SK-N-SH treated with all-trans-retinoic acid at 6 μM for 48 hours (cell line): ENCODE measurements around the gene DGKI.

Source experiments
- ATAC-seq: fragments of 200-7000 bp; cut with Tn5 transposase; 3 replicates; pipeline ENCODE4 v1.9.1; 2020; ENCODE audit warnings: mild to moderate bottlenecking, moderate library complexity
- BACH2 ChIP-seq: fragments of 250-450 bp; sonication (Bioruptor Pico); IDR thresholded peaks from 2 replicates; pipeline ENCODE4 v1.9.0; 2021; ENCODE audit warnings: mild to moderate bottlenecking, borderline replicate concordance
- CSDC2 ChIP-seq: fragments of 250-450 bp; sonication (Bioruptor Pico); IDR thresholded peaks from 2 replicates; pipeline ENCODE4 v1.5.0; 2020; ENCODE audit warnings: mild to moderate bottlenecking, moderate library complexity
- ESRRG ChIP-seq: fragments of 250-450 bp; sonication (Bioruptor Pico); IDR thresholded peaks from 2 replicates; pipeline ENCODE4 v1.6.1; 2021; ENCODE audit warnings: mild to moderate bottlenecking
- GLIS3 ChIP-seq: fragments of 250-450 bp; sonication (Bioruptor Pico); IDR thresholded peaks from 2 replicates; pipeline ENCODE4 v1.5.0; 2020; ENCODE audit warnings: mild to moderate bottlenecking, moderate library complexity
- ISL1 ChIP-seq: fragments of 250-450 bp; sonication (Bioruptor Pico); IDR thresholded peaks from 2 replicates; pipeline ENCODE4 v2.1.2; 2022; ENCODE audit warnings: mild to moderate bottlenecking, moderate library complexity
- OSR1 ChIP-seq: fragments of 250-450 bp; sonication (Bioruptor Pico); IDR thresholded peaks from 2 replicates; pipeline ENCODE4 v1.8.0; 2022; ENCODE audit warnings: moderate library complexity, mild to moderate bottlenecking, inconsistent platforms
- PPARA ChIP-seq: fragments of 250-450 bp; sonication (Bioruptor Pico); IDR thresholded peaks from 2 replicates; pipeline ENCODE4 v1.5.0; 2020; ENCODE audit warnings: mild to moderate bottlenecking, borderline replicate concordance
- RARB ChIP-seq: fragments of 250-450 bp; sonication (Bioruptor Pico); IDR thresholded peaks from 2 replicates; pipeline ENCODE4 v1.8.0; 2021; ENCODE audit warnings: mild to moderate bottlenecking, moderate library complexity
- TCF4 ChIP-seq: fragments of 250-450 bp; sonication (Bioruptor Pico); IDR thresholded peaks from 2 replicates; pipeline ENCODE4 v1.8.0; 2021; ENCODE audit warnings: mild to moderate bottlenecking, moderate library complexity, borderline replicate concordance
- TOX ChIP-seq: fragments of 250-450 bp; sonication (Bioruptor Pico); IDR thresholded peaks from 2 replicates; pipeline ENCODE4 v1.8.0; 2021; ENCODE audit warnings: mild to moderate bottlenecking, moderate library complexity, borderline replicate concordance
- ZC3H10 ChIP-seq: fragments of 250-450 bp; sonication (Bioruptor Pico); IDR thresholded peaks from 2 replicates; pipeline ENCODE4 v1.5.1; 2021; ENCODE audit warnings: mild to moderate bottlenecking, moderate library complexity
- ZFP3 ChIP-seq: fragments of 250-450 bp; sonication (Bioruptor Pico); IDR thresholded peaks from 2 replicates; pipeline ENCODE4 v1.5.0; 2020; ENCODE audit warnings: mild to moderate bottlenecking, moderate library complexity
- ZFP30 ChIP-seq: fragments of 450-650 bp; formaldehyde crosslinking; IDR thresholded peaks from 2 replicates; pipeline ENCODE4 v1.5.0; 2022; ENCODE audit warnings: mild to moderate bottlenecking, moderate library complexity
- ZNF565 ChIP-seq: fragments of 450-650 bp; formaldehyde crosslinking; conservative IDR thresholded peaks from 2 replicates; pipeline ENCODE4 v1.5.0; 2020; ENCODE audit warnings: low read depth, mild to moderate bottlenecking, moderate library complexity
- ZNF70 ChIP-seq: fragments of 450-650 bp; formaldehyde crosslinking; IDR thresholded peaks from 2 replicates; pipeline ENCODE4 v1.5.0; 2020; ENCODE audit warnings: mild to moderate bottlenecking, moderate library complexity
- TF ChIP-seq, protein P1 (sequence below): fragments of 250-450 bp; sonication (Bioruptor Pico); IDR thresholded peaks from 2 replicates; pipeline ENCODE4 v1.5.1; 2020; ENCODE audit warnings: low read depth, mild to moderate bottlenecking, moderate library complexity
- TF ChIP-seq, protein P2 (sequence below): fragments of 250-450 bp; sonication (Bioruptor Pico); IDR thresholded peaks from 2 replicates; pipeline ENCODE4 v1.5.1; 2021; ENCODE audit warnings: mild to moderate bottlenecking, moderate library complexity
- TF ChIP-seq, protein P3 (sequence below): fragments of 250-450 bp; sonication (Bioruptor Pico); IDR thresholded peaks from 2 replicates; pipeline ENCODE4 v1.8.0; 2021; ENCODE audit warnings: low read depth, mild to moderate bottlenecking, moderate library complexity, borderline replicate concordance
- TF ChIP-seq, protein P4 (sequence below): fragments of 250-450 bp; sonication (Bioruptor Pico); IDR thresholded peaks from 2 replicates; pipeline ENCODE4 v1.8.0; 2020; ENCODE audit warnings: mild to moderate bottlenecking, moderate library complexity, borderline replicate concordance
- TF ChIP-seq, protein P5 (sequence below): fragments of 250-450 bp; sonication (Bioruptor Pico); IDR thresholded peaks from 2 replicates; pipeline ENCODE4 v1.5.0; 2020; ENCODE audit warnings: mild to moderate bottlenecking, moderate library complexity

Gene DGKI

DNA sequence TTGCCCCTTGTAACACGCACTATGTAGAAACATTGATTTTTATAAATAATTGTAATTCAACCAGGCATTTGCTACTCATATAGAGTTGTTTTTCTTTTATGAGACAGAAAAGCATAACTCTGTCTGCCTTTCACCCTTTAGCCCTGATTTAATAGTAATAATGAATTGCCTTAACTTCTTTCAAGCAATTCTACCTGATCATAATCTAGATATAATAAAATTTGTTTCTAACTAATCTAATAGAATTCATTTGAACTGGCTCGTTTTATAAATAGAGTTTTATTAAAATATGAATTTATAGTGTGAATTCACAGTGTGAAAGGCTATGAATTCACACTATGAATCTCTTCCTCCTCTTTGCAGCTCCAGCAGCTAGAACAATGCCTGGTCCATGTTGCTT, 319.1 kb downstream of the DGKI start:
- no peak for ATAC-seq

DNA sequence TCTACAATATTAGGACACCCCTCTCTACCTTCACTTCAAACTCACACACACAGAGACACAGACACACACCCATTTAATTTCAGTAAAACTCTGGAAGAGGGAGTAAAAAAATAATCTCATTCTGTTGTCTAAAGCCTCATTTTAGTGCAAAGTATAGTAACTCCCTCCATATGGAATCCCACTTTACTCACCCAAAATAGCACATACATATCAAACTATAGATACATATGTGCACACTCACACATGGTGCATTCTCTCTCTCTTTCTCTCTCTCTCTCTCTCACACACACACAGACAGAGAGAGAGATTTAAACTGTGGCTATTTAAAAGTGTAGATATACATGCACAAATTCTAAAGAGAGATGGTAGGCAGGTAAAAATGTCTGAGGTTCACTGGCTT, 323.6 kb downstream of the DGKI start:
- no peak for ATAC-seq
- TF ChIP-seq ZFP30 (CRISPR knock-in tag) (no peak), ZC3H10 (CRISPR knock-in tag) (no peak), TOX (no peak), PPARA (CRISPR knock-in tag) (no peak), TCF4 (no peak), ESRRG (CRISPR knock-in tag) (no peak), GLIS3 (no peak), ZNF565 (CRISPR knock-in tag) (no peak), ZFP3 (CRISPR knock-in tag) (no peak), ZNF70 (CRISPR knock-in tag) (no peak), BACH2 (no peak), OSR1 (no peak), CSDC2 (CRISPR knock-in tag) (no peak)
- TF ChIP-seq, protein P1, sequence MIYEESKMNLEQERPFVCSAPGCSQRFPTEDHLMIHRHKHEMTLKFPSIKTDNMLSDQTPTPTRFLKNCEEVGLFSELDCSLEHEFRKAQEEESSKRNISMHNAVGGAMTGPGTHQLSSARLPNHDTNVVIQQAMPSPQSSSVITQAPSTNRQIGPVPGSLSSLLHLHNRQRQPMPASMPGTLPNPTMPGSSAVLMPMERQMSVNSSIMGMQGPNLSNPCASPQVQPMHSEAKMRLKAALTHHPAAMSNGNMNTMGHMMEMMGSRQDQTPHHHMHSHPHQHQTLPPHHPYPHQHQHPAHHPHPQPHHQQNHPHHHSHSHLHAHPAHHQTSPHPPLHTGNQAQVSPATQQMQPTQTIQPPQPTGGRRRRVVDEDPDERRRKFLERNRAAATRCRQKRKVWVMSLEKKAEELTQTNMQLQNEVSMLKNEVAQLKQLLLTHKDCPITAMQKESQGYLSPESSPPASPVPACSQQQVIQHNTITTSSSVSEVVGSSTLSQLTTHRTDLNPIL (CRISPR knock-in tag): no peak
- TF ChIP-seq, protein P2, sequence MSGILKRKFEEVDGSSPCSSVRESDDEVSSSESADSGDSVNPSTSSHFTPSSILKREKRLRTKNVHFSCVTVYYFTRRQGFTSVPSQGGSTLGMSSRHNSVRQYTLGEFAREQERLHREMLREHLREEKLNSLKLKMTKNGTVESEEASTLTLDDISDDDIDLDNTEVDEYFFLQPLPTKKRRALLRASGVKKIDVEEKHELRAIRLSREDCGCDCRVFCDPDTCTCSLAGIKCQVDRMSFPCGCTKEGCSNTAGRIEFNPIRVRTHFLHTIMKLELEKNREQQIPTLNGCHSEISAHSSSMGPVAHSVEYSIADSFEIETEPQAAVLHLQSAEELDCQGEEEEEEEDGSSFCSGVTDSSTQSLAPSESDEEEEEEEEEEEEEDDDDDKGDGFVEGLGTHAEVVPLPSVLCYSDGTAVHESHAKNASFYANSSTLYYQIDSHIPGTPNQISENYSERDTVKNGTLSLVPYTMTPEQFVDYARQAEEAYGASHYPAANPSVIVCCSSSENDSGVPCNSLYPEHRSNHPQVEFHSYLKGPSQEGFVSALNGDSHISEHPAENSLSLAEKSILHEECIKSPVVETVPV (CRISPR knock-in tag): no peak
- TF ChIP-seq, protein P3, sequence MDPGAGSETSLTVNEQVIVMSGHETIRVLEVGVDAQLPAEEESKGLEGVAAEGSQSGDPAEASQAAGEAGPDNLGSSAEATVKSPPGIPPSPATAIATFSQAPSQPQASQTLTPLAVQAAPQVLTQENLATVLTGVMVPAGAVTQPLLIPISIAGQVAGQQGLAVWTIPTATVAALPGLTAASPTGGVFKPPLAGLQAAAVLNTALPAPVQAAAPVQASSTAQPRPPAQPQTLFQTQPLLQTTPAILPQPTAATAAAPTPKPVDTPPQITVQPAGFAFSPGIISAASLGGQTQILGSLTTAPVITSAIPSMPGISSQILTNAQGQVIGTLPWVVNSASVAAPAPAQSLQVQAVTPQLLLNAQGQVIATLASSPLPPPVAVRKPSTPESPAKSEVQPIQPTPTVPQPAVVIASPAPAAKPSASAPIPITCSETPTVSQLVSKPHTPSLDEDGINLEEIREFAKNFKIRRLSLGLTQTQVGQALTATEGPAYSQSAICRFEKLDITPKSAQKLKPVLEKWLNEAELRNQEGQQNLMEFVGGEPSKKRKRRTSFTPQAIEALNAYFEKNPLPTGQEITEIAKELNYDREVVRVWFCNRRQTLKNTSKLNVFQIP: no peak
- TF ChIP-seq, protein P4, sequence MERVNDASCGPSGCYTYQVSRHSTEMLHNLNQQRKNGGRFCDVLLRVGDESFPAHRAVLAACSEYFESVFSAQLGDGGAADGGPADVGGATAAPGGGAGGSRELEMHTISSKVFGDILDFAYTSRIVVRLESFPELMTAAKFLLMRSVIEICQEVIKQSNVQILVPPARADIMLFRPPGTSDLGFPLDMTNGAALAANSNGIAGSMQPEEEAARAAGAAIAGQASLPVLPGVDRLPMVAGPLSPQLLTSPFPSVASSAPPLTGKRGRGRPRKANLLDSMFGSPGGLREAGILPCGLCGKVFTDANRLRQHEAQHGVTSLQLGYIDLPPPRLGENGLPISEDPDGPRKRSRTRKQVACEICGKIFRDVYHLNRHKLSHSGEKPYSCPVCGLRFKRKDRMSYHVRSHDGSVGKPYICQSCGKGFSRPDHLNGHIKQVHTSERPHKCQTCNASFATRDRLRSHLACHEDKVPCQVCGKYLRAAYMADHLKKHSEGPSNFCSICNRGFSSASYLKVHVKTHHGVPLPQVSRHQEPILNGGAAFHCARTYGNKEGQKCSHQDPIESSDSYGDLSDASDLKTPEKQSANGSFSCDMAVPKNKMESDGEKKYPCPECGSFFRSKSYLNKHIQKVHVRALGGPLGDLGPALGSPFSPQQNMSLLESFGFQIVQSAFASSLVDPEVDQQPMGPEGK (CRISPR knock-in tag): no peak
- TF ChIP-seq, protein P5, sequence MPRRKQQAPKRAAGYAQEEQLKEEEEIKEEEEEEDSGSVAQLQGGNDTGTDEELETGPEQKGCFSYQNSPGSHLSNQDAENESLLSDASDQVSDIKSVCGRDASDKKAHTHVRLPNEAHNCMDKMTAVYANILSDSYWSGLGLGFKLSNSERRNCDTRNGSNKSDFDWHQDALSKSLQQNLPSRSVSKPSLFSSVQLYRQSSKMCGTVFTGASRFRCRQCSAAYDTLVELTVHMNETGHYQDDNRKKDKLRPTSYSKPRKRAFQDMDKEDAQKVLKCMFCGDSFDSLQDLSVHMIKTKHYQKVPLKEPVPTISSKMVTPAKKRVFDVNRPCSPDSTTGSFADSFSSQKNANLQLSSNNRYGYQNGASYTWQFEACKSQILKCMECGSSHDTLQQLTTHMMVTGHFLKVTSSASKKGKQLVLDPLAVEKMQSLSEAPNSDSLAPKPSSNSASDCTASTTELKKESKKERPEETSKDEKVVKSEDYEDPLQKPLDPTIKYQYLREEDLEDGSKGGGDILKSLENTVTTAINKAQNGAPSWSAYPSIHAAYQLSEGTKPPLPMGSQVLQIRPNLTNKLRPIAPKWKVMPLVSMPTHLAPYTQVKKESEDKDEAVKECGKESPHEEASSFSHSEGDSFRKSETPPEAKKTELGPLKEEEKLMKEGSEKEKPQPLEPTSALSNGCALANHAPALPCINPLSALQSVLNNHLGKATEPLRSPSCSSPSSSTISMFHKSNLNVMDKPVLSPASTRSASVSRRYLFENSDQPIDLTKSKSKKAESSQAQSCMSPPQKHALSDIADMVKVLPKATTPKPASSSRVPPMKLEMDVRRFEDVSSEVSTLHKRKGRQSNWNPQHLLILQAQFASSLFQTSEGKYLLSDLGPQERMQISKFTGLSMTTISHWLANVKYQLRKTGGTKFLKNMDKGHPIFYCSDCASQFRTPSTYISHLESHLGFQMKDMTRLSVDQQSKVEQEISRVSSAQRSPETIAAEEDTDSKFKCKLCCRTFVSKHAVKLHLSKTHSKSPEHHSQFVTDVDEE (CRISPR knock-in tag): no peak
- TF ChIP-seq, all 23 proteins: peak for 0

More for the DNA sequence above, 319.1 kb downstream of the DGKI start:
- TF ChIP-seq CSDC2 (CRISPR knock-in tag): no peak
- no peak for TF ChIP-seq BACH2
- TF ChIP-seq ISL1 (CRISPR knock-in tag): peak; percentile 77
- TF ChIP-seq, protein P3: no peak
- TF ChIP-seq ESRRG (CRISPR knock-in tag): no peak
- TF ChIP-seq, protein P2 (CRISPR knock-in tag): no peak
- TF ChIP-seq OSR1: no peak
- no peak for TF ChIP-seq ZNF70 (CRISPR knock-in tag)
- no peak for TF ChIP-seq PPARA (CRISPR knock-in tag)
- TF ChIP-seq TCF4: peak; percentile 56
- TF ChIP-seq, protein P1 (CRISPR knock-in tag): no peak
- TF ChIP-seq RARB (CRISPR knock-in tag): no peak
